ENCODE results near the gene RALB. TPM values are rescaled to one million over a fixed set of nuclear protein-coding genes. Genes with fewer than 3 reads are reported as not detected.

Gene RALB
- 10 to 100 TPM; 45.7 to 50.4 TPM for total RNA-seq

- H3K4me3 Mint-ChIP-seq = peak within 1 kb of the TSS; percentile 98
- peak within 1 kb of the TSS; percentile 94 for H3K27ac Mint-ChIP-seq
- peak; percentile 98 for DNase-seq
- POLR2A ChIA-PET = interaction anchor here (0.6 to 4.5 kb wide), 14 partner anchors 8 to 1278 kb away, joined by 3 to 44 read pairs (median 4); partner anchors contain the start of genes RNU4ATAC and TMEM185B
- peaks cover 31% of the 10 kb centered on the region for H3K36me3 Mint-ChIP-seq
- H3K27me3 Mint-ChIP-seq = peaks cover 21% of the 10 kb centered on the region
- peak; percentile 95 for ATAC-seq (ENCODE audit: low read depth)
- peaks cover 47% of the 10 kb centered on the region for H3K4me1 Mint-ChIP-seq
- no peaks in the 10 kb centered on the region for H3K9me3 Mint-ChIP-seq
Measured at GRCh38 chr2:120252225-120253020, at the start of gene RALB. Gene RALB, plus strand, starts transcription at chr2:120252852. Its CDS starts 25,813 bp downstream, at chr2:120278665.

- POLR2A ChIA-PET = interaction anchor here (0.7 to 1.6 kb wide), 2 partner anchors 30 to 284 kb away, joined by 3 read pairs; no protein-coding TSS in a partner anchor
- DNase-seq = no peak
- H3K4me1 Mint-ChIP-seq = peaks cover 7% of the 10 kb centered on the region
- no peaks in the 10 kb centered on the region for H3K27me3 Mint-ChIP-seq
- H3K4me3 Mint-ChIP-seq = no peak overlapping the region
- peaks cover 8% of the 10 kb centered on the region for H3K36me3 Mint-ChIP-seq
- peaks cover 2% of the 10 kb centered on the region for H3K9me3 Mint-ChIP-seq
- no peak for ATAC-seq (ENCODE audit: low read depth)
- no peak overlapping the region for H3K27ac Mint-ChIP-seq
Measured at GRCh38 chr2:120203251-120204021, 49.2 kb upstream of the RALB start.

- H3K27me3 Mint-ChIP-seq = no peaks in the 10 kb centered on the region
- ATAC-seq (ENCODE audit: low read depth) (peak; percentile 10), DNase-seq (no peak)
Measured at GRCh38 chr2:120204022-120204405, 48.6 kb upstream of the RALB start.

GRCh38 chr2:120204417-120204816, 48.2 kb upstream of the RALB start:
- H3K36me3 Mint-ChIP-seq = peaks cover 6% of the 10 kb centered on the region
- no peak for DNase-seq
- no peak overlapping the region for H3K4me3 Mint-ChIP-seq
- no peaks in the 10 kb centered on the region for H3K27me3 Mint-ChIP-seq
- no peaks in the 10 kb centered on the region for H3K9me3 Mint-ChIP-seq
- no peak for ATAC-seq (ENCODE audit: low read depth)
- peaks cover 8% of the 10 kb centered on the region for H3K4me1 Mint-ChIP-seq
- no peak overlapping the region for H3K27ac Mint-ChIP-seq
- POLR2A ChIA-PET = interaction anchor here (1.6 kb wide), 1 partner anchor 29 kb away, joined by 3 read pairs; no protein-coding TSS in a partner anchor

More at GRCh38 chr2:120204022-120204405, 48.6 kb upstream of the RALB start:
- Mint-ChIP-seq H3K36me3 (peaks cover 6% of the 10 kb centered on the region), H3K27ac (no peak overlapping the region), H3K4me3 (no peak overlapping the region), H3K4me1 (peaks cover 7% of the 10 kb centered on the region), H3K9me3 (no peaks in the 10 kb centered on the region)
- POLR2A ChIA-PET = interaction anchor here (1.6 kb wide), 1 partner anchor 29 kb away, joined by 3 read pairs; no protein-coding TSS in a partner anchor

- no peak overlapping the region for H3K4me3 Mint-ChIP-seq
- no peaks in the 10 kb centered on the region for H3K27me3 Mint-ChIP-seq
- peaks cover 6% of the 10 kb centered on the region for H3K36me3 Mint-ChIP-seq
- H3K4me1 Mint-ChIP-seq = peaks cover 13% of the 10 kb centered on the region
- no peak for DNase-seq
- POLR2A ChIA-PET = interaction anchor here (1.3 to 1.6 kb wide), 2 partner anchors 28 kb away, joined by 3 read pairs; no protein-coding TSS in a partner anchor
- ATAC-seq (ENCODE audit: low read depth) = no peak
- H3K9me3 Mint-ChIP-seq = no peaks in the 10 kb centered on the region
- H3K27ac Mint-ChIP-seq = no peak overlapping the region
Measured at GRCh38 chr2:120204945-120205670, 47.5 kb upstream of the RALB start.

- Mint-ChIP-seq H3K27me3 (no peaks in the 10 kb centered on the region), H3K27ac (no peak overlapping the region), H3K9me3 (no peaks in the 10 kb centered on the region), H3K4me1 (peaks cover 16% of the 10 kb centered on the region), H3K4me3 (no peak overlapping the region), H3K36me3 (peaks cover 2% of the 10 kb centered on the region)
- POLR2A ChIA-PET = interaction anchor here (1.2 to 1.3 kb wide), 2 partner anchors 29 to 107 kb away, joined by 3 to 5 read pairs; no protein-coding TSS in a partner anchor
- ATAC-seq (ENCODE audit: low read depth) = peak; percentile 50
- DNase-seq = peak; percentile 75
Measured at GRCh38 chr2:120206022-120206581, 46.5 kb upstream of the RALB start.

GRCh38 chr2:120208381-120209353, 44.0 kb upstream of the RALB start:
- H3K4me3 Mint-ChIP-seq = no peak overlapping the region
- peaks cover 16% of the 10 kb centered on the region for H3K4me1 Mint-ChIP-seq
- DNase-seq (no peak), ATAC-seq (ENCODE audit: low read depth) (no peak)
- H3K27ac Mint-ChIP-seq = peak overlapping the region; percentile 85
- H3K27me3 Mint-ChIP-seq = no peaks in the 10 kb centered on the region
- H3K9me3 Mint-ChIP-seq = no peaks in the 10 kb centered on the region
- peaks cover 2% of the 10 kb centered on the region for H3K36me3 Mint-ChIP-seq
- POLR2A ChIA-PET = interaction anchor here (0.6 to 1.9 kb wide), 3 partner anchors 14 to 36 kb away, joined by 3 to 9 read pairs (median 5); partner anchors contain the start of gene TMEM185B

- H3K27ac Mint-ChIP-seq = peak overlapping the region; percentile 85
- ATAC-seq (ENCODE audit: low read depth) (peak; percentile 37), DNase-seq (no peak)
- peak overlapping the region; percentile 61 for H3K4me3 Mint-ChIP-seq
- no peaks in the 10 kb centered on the region for H3K9me3 Mint-ChIP-seq
- H3K36me3 Mint-ChIP-seq = peaks cover 2% of the 10 kb centered on the region
- POLR2A ChIA-PET = interaction anchor here (1.8 kb wide), 1 partner anchor 13 kb away, joined by 9 read pairs; the partner anchor contains the start of gene TMEM185B
- no peaks in the 10 kb centered on the region for H3K27me3 Mint-ChIP-seq
- peaks cover 16% of the 10 kb centered on the region for H3K4me1 Mint-ChIP-seq
Measured at GRCh38 chr2:120209427-120210269, 43.0 kb upstream of the RALB start.

- DNase-seq = no peak
- peaks cover 2% of the 10 kb centered on the region for H3K36me3 Mint-ChIP-seq
- H3K9me3 Mint-ChIP-seq = no peaks in the 10 kb centered on the region
- H3K4me1 Mint-ChIP-seq = peaks cover 16% of the 10 kb centered on the region
- POLR2A ChIA-PET = interaction anchor here (1.8 kb wide), 1 partner anchor 13 kb away, joined by 9 read pairs; the partner anchor contains the start of gene TMEM185B
- H3K27me3 Mint-ChIP-seq = no peaks in the 10 kb centered on the region
- ATAC-seq (ENCODE audit: low read depth) = peak; percentile 82
- peak overlapping the region; percentile 85 for H3K27ac Mint-ChIP-seq
- peak overlapping the region; percentile 61 for H3K4me3 Mint-ChIP-seq
Measured at GRCh38 chr2:120210270-120210693, 42.4 kb upstream of the RALB start.

GRCh38 chr2:120218181-120218580, 34.5 kb upstream of the RALB start:
- no peak for DNase-seq
- no peak overlapping the region for H3K4me3 Mint-ChIP-seq
- POLR2A ChIA-PET = no interaction called here
- H3K4me1 Mint-ChIP-seq = peaks cover 30% of the 10 kb centered on the region
- peaks cover 6% of the 10 kb centered on the region for H3K9me3 Mint-ChIP-seq
- ATAC-seq (ENCODE audit: low read depth) = no peak
- no peak overlapping the region for H3K27ac Mint-ChIP-seq
- no peaks in the 10 kb centered on the region for H3K27me3 Mint-ChIP-seq
- H3K36me3 Mint-ChIP-seq = peaks cover 55% of the 10 kb centered on the region

- Mint-ChIP-seq H3K4me1 (peaks cover 38% of the 10 kb centered on the region), H3K27me3 (no peaks in the 10 kb centered on the region), H3K36me3 (peaks cover 55% of the 10 kb centered on the region), H3K27ac (no peak overlapping the region), H3K4me3 (no peak overlapping the region), H3K9me3 (peaks cover 6% of the 10 kb centered on the region)
- DNase-seq = no peak
- POLR2A ChIA-PET = interaction anchor here (0.6 kb wide), 1 partner anchor 13 kb away, joined by 3 read pairs; no protein-coding TSS in a partner anchor
- no peak for ATAC-seq (ENCODE audit: low read depth)
Measured at GRCh38 chr2:120219291-120219690, 33.4 kb upstream of the RALB start.
